ENCODE data around the gene CLDN11. TPM values are rescaled to one million over a fixed set of nuclear protein-coding genes. Genes with fewer than 3 reads are reported as not detected.

CLDN11 gene
- total and polyA plus RNA-seq, 4 donors: 0.28 to 3.3 (median 1.9) TPM

- WGBS: 97% methylated on average over 2 of the region's 2 CpGs
- DNase-seq (ENCODE audit: low spot score): no peak
- H3K9ac ChIP-seq (ENCODE audit: low read depth in 1 of 2, low read length in 2 of 2): no peak overlapping the region
Measured at GRCh38 chr3:170440344-170440743, 21.7 kb downstream of the CLDN11 start.

More at GRCh38 chr3:170440344-170440743, 21.7 kb downstream of the CLDN11 start:
- Histone ChIP-seq H3K27me3 (ENCODE audit: control insufficient read depth in 4 of 4, insufficient read depth in 4 of 4, low read length in 3 of 4) (no peaks in the 10 kb centered on the region), H3K4me1 (ENCODE audit: control insufficient read depth in 4 of 4, insufficient read depth in 4 of 4, low read length in 3 of 4) (no peaks in the 10 kb centered on the region), H3K4me3 (ENCODE audit: low read depth in 1 of 3, low read length in 3 of 3) (no peak overlapping the region), H3K27ac (ENCODE audit: low read depth in 1 of 2, low read length in 2 of 2) (no peak overlapping the region), H3K9me3 (ENCODE audit: control insufficient read depth in 4 of 4, low read length in 3 of 4) (no peaks in the 10 kb centered on the region), H3K36me3 (ENCODE audit: control insufficient read depth in 4 of 4, insufficient read depth in 3 of 4, low read depth in 1 of 4, low read length in 3 of 4) (no peaks in the 10 kb centered on the region)
- TF ChIP-seq HNF4G (IDR thresholded peaks at IDR 0.05) (no peak), FOXA2 (IDR thresholded peaks at IDR 0.05) (no peak), TAF1 (conservative IDR thresholded peaks at IDR 0.05) (no peak), REST (IDR thresholded peaks at IDR 0.05) (no peak), ZBTB33 (IDR thresholded peaks at IDR 0.05) (no peak), GABPA (IDR thresholded peaks at IDR 0.05 in 1 of 2, conservative IDR thresholded peaks at IDR 0.05 in 1 of 2) (no peak), CTCF (IDR thresholded peaks at IDR 0.05; ENCODE audit: low read depth, low read length, missing input control) (no peak), EGR1 (IDR thresholded peaks at IDR 0.05; ENCODE audit: low read depth in 2 of 2) (no peak), SP1 (IDR thresholded peaks at IDR 0.05) (no peak)
